Measurements from ENCODE around the gene AREG.

GRCh38 chr4:74435296-74435695, 9.6 kb upstream of the AREG start:
- TF ChIP-seq, protein P1, sequence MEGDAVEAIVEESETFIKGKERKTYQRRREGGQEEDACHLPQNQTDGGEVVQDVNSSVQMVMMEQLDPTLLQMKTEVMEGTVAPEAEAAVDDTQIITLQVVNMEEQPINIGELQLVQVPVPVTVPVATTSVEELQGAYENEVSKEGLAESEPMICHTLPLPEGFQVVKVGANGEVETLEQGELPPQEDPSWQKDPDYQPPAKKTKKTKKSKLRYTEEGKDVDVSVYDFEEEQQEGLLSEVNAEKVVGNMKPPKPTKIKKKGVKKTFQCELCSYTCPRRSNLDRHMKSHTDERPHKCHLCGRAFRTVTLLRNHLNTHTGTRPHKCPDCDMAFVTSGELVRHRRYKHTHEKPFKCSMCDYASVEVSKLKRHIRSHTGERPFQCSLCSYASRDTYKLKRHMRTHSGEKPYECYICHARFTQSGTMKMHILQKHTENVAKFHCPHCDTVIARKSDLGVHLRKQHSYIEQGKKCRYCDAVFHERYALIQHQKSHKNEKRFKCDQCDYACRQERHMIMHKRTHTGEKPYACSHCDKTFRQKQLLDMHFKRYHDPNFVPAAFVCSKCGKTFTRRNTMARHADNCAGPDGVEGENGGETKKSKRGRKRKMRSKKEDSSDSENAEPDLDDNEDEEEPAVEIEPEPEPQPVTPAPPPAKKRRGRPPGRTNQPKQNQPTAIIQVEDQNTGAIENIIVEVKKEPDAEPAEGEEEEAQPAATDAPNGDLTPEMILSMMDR (IDR thresholded peaks at IDR 0.05; ENCODE audit: low read depth, low read length) = no peak
- no peak for TF ChIP-seq POLR2A (IDR thresholded peaks at IDR 0.05; ENCODE audit: extremely low read depth, insufficient read length)

Data from NB4 (cell line).